ENCODE data around the gene YIF1B. TPM values are rescaled to one million over a fixed set of nuclear protein-coding genes. Genes with fewer than 3 reads are reported as not detected.

Gene YIF1B
- total RNA-seq, 4 donors from 2014 or later = 10.8 to 26.5 (median 21.5) TPM

DNA sequence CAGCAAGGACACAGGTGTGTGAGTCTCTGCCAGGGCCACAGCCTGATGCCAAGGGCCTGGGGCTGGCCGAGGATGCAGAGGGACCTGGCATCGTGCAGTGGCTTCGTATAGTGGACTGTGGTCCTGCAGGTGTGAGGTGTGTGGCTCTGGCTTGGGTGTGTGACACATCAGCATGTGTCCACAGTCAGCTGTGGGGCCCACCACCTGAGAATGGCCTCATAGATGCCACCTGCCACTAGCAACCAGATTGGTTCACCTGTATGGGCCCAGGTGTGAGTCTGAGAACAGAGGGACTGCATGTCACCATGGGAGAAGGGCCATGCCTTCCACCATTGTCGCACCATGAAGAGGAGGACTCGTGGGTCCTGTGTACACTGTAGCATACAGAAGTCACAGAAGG, 62.0 kb downstream of the YIF1B start:
- peak overlapping the region; percentile 66 to 86 (median 70) for H3K4me3 ChIP-seq

More for the DNA sequence above, 62.0 kb downstream of the YIF1B start:
- no peak for DNase-seq (ENCODE audit: extremely low spot score)
- H3K4me1 ChIP-seq = peaks cover 25 to 74% (median 71%) of the 10 kb centered on the region in 4 donors
- H3K9me3 ChIP-seq = no peaks in the 10 kb centered on the region
- no peak for TF ChIP-seq POLR2AphosphoS5 (IDR thresholded peaks at IDR 0.05)
- no peak for TF ChIP-seq EP300 (IDR thresholded peaks at IDR 0.05)
- no peak for TF ChIP-seq CTCF (IDR thresholded peaks at IDR 0.05)
- intact Hi-C loops (cut with DNase I) = no loop called here
- WGBS = 76% methylated on average over 2 of the region's 5 CpGs
- H3K27me3 ChIP-seq = peaks cover 0 to 8% (median 0%) of the 10 kb centered on the region in 4 donors
- peaks cover 0 to 10% (median 0%) of the 10 kb centered on the region in 4 donors for H3K36me3 ChIP-seq
- H3K27ac ChIP-seq (replicated peaks in 1 of 4) = peak overlapping the region; percentile 90 to 96 (median 92)

Small RNA genes lying within 50 kb of the gene (small RNA-seq; reads per million reads assigned to genes)
- gene RF00019 = 0 reads per million in 3 donors

Other genes starting within 250 kb of the YIF1B start
- under 1 TPM in 2 of 4 donors, not detected in 2; 0.17 to 0.83 TPM for gene DPF1, start 91.7 kb downstream of the YIF1B start, total RNA-seq
- gene PPP1R14A, start 59.6 kb downstream of the YIF1B start, total RNA-seq = 100 to 1,000 TPM; 217 to 794 (median 445) TPM
- 10 to 100 TPM in 3 of 4 donors, 1 to 10 TPM in 1; 5.0 to 13.4 (median 11.4) TPM for gene SPINT2, start 51.4 kb downstream of the YIF1B start, total RNA-seq
- 1 to 10 TPM; 7.8 to 8.6 (median 8.1) TPM for gene C19orf33, start 11.7 kb downstream of the YIF1B start, total RNA-seq
- gene KCNK6, start 3.9 kb upstream of the YIF1B start, total RNA-seq = 10 to 100 TPM in 1 of 4 donors, 1 to 10 TPM in 3; 2.3 to 13.0 (median 4.2) TPM
- 1 to 10 TPM; 2.3 to 6.6 (median 3.4) TPM for gene CATSPERG, start 19.9 kb upstream of the YIF1B start, total RNA-seq
- gene PSMD8, start 58.6 kb upstream of the YIF1B start, total RNA-seq = 100 to 1,000 TPM; 145 to 259 (median 212) TPM
- 1 to 10 TPM in 1 of 4 donors, under 1 TPM in 2, not detected in 1; 0.33 to 2.2 (median 0.91) TPM for gene GGN, start 72.1 kb upstream of the YIF1B start, total RNA-seq
- under 1 TPM; 0.46 to 0.83 (median 0.59) TPM for gene SPRED3, start 72.8 kb upstream of the YIF1B start, total RNA-seq
- gene FAM98C, start 87.1 kb upstream of the YIF1B start, total RNA-seq = 10 to 100 TPM; 16.2 to 22.0 (median 19.7) TPM
- gene RASGRP4, start 110.3 kb upstream of the YIF1B start, total RNA-seq = 1 to 10 TPM; 3.2 to 7.8 (median 4.4) TPM
- gene RYR1, start 117.7 kb upstream of the YIF1B start, total RNA-seq = 1 to 10 TPM in 3 of 4 donors, under 1 TPM in 1; 0.99 to 4.0 (median 2.7) TPM